GM23338 (cell line): Measurements from ENCODE around the gene MYOM1.

Experiments
- EZH2 ChIP-seq: fragments of 200-600 bp; sonication (generic); IDR thresholded peaks from one replicate; pipeline ENCODE4 v1.8.0; 2017; ENCODE audit warnings: antibody characterized with exemption, mild to moderate bottlenecking, low read depth; ENCODE audit not compliant: unreplicated experiment
- POLR2AphosphoS5 ChIP-seq: IDR thresholded peaks from 2 replicates; pipeline ENCODE4 v1.6.1; 2016; ENCODE audit warnings: antibody characterized with exemption, low read depth
- TF ChIP-seq, protein P1 (sequence below), 2 experiments: fragments of 200-600 bp in 1 of 2; sonication (generic) in 1 of 2; conservative IDR thresholded peaks; 2 replicates each; pipeline versions ENCODE4 v1.5.1 to v1.6.1; 2016 to 2017; ENCODE audit warnings: antibody characterized with exemption in 2 of 2, low read depth in 2 of 2, mild to moderate bottlenecking in 2 of 2, moderate library complexity in 1 of 2

DNA sequence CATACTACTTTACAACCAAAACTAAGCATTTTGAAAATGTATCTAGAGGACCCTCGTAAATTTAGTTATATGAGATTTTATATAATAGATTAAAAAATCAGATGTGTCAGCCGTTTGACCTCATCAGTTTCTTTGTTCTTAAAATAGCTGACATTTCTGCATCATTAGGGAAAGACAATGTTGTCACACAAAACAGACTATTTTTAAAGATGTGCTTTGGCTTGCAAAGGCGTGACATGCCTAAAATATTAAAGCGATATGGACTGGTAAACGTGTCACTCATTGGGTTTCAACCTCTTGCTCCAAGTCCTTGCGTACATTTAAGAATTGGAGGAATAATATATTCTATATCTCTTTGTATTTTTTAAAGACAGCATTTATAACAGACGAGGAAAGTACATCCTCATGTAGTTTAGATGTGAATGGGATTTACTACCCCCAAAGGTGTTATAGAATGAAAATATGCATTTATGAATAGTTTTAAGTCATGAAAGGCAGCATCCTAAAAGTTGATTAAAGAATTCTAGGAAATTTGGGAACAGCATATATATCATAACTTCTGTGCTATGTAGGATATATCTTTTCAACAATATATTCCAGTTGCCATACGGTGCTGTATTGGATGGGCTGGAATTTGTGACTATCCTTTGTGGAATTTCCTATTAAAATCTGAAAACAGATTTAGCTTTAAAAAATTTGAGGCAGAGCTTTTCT is 31.6 kb upstream of the MYOM1 start:
- TF ChIP-seq, protein P1, sequence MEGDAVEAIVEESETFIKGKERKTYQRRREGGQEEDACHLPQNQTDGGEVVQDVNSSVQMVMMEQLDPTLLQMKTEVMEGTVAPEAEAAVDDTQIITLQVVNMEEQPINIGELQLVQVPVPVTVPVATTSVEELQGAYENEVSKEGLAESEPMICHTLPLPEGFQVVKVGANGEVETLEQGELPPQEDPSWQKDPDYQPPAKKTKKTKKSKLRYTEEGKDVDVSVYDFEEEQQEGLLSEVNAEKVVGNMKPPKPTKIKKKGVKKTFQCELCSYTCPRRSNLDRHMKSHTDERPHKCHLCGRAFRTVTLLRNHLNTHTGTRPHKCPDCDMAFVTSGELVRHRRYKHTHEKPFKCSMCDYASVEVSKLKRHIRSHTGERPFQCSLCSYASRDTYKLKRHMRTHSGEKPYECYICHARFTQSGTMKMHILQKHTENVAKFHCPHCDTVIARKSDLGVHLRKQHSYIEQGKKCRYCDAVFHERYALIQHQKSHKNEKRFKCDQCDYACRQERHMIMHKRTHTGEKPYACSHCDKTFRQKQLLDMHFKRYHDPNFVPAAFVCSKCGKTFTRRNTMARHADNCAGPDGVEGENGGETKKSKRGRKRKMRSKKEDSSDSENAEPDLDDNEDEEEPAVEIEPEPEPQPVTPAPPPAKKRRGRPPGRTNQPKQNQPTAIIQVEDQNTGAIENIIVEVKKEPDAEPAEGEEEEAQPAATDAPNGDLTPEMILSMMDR (conservative IDR thresholded peaks at IDR 0.05; ENCODE audit: low read depth in 2 of 2): no peak
- TF ChIP-seq EZH2: no peak
- no peak for TF ChIP-seq POLR2AphosphoS5
